GM18499 (cell line): ENCODE measurements around the gene RENBP.
"Not testable (repeated sequence)": the region's sequence is repeated elsewhere in the genome, so short reads cannot be mapped to it uniquely, and the experiment has no call there.

Experiments
- ATAC-seq: cut with Tn5 transposase; IDR thresholded peaks from one replicate; pipeline ENCODE4 v1.9.1; 2021; ENCODE audit warnings: moderate number of reproducible peaks; ENCODE audit not compliant: insufficient read depth, unreplicated experiment

Gene RENBP

DNA sequence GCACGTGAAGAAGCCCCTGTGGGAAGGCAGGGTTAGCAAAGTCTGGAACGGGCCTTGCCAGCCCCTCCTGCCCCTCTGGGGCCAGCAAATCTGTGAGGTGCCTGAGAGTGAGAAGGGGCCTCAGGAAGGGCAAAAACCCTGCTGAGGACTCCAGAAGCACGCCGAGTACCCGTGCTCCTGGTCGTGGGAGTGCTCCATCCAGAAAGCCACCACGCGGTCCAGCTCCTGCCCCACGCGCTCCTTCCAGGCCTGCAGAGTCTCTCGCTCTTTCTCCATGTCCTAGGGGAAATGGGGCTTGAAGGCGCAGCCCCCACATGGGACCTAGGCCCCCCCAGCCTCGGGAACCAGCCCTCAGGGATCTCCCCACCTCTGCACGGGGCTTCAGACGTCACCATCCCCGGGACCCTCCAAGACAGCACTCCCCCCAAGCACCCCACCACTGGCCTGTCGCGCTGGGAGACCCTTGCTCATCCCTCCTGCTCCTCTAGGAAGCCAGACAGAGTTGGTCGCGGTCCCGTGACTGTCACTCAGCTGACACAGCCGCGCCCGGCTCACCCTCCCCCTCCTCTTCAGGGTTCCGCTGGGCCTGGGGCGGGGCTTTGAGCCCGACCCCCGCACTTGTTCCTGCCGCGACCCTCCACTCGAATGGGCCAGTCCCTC is at the start of gene RENBP:
TSS of gene RENBP (minus strand) at position 504 of the 660 bp plus-strand sequence. CDS start at position 471, 33 bp downstream.
- ATAC-seq, result no peak

DNA sequence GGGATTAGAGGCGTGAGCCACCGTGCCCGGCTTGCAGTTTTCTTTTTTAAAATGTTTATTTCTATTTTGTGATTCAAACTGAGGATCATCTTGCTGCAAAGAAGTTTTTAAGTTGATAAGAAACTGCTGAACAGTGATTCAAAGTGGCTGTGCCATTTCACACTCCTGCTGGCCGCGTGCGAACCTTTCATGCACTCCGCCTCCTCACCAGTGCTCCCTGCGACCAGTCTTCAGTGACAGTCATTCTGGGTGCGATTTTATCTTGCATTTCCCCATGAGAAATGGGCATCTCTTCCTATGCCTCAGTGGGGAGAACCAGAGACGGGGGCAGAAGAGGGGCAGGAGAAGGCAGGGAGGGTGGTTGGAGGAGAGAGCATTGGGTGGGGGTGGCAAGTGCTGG is 49.5 kb upstream of the RENBP start:
- no peak for ATAC-seq

DNA sequence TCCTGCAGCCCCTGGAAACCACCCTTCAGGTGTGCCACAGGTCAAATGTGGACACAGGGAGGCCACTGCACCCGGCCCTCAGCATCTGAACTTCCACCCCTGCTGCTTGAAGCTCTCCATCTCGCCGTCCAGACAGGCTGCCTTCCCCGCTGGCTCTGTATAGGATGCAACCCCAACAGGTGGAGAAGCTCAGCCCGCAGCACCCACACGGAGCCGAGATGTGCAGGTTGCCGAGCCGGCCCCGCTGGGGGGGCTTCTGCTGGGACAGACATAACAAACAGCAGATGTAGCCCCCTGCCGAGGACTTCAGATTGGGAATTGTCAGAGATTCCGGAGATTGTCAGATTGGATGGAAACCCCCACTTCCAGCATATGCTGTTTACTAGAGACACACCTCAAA is 48.6 kb upstream of the RENBP start:
- ATAC-seq, result no peak

DNA sequence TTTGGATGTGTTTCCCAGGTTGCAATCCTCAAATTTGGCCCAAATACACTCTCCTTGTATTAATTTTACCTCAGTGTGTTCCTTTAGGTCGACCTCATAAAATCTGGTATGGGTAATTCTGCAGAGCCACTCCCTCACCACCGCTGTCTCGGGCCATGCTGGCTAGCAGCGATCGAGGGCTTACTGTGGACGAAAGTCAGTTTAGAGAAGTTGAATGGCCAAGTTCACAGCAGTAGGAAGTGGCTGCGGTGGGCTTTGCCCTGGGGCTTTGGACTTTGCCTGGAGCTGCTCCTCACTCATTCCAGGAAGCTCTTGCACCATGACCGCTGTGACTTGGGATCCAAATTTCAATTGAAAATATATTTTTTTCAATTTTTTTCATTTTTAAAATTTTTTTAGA is 47.7 kb upstream of the RENBP start:
- no peak for ATAC-seq

DNA sequence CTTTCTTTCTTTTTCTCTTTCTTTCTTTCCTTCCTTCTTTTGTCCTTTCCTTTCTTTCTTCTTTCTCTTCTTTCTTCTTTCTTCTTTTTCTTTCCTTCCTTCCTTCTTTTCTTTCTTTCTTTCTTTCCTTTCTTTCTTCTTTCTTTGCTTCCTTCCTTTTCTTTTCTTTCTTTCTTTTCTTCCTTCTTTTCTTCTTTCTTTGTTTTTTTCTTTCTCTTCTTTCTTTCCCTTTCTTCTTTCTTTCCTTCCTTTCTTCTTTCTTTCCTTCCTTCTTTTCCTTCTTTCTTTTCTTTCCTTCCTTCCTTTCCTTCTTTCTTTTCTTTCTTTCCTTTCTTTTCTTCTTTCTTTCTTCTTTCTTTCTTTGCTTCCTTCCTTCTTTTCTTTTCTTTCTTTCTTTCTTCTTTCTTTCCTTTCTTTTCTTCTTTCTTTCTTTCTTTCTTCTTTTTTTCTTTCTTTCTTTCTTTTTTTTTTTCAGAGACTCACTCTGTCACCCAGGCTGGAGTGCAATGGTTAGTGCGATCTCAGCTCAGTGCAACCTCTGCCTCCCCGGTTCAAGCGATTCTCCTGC is 46.7 kb upstream of the RENBP start:
- ATAC-seq, result no peak

DNA sequence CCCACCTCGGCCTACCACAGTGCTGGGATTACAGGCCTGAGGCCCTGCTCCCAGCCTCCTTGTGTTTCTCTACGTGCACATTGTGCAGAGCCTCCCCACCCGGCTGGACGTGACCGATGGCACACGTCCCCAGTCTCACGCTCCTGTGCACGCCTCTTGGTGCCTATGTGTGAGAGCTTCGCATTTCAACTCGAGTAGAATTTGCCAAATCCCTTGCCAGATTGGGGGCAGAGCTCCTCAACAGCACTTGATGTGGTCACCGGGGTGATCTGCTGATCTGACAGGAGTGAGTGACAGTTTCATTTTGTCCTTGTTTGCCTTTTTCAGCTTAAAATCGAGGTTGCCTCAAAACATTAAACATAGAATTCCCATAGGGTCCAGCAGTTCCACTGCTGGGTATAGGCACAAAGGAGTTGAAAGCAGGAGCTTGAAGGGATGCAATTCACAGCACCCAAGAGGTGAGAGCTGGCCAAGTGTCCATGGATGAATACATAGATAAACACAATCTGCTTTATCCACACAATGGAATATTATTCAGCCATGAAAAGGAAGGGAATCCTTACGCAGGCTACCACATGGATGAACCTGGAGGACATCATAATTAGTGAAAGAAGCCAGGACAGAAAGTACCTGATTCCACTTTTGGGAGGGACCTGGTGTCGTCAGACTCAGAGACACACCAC is 45.7 kb upstream of the RENBP start:
- ATAC-seq, result no peak

DNA sequence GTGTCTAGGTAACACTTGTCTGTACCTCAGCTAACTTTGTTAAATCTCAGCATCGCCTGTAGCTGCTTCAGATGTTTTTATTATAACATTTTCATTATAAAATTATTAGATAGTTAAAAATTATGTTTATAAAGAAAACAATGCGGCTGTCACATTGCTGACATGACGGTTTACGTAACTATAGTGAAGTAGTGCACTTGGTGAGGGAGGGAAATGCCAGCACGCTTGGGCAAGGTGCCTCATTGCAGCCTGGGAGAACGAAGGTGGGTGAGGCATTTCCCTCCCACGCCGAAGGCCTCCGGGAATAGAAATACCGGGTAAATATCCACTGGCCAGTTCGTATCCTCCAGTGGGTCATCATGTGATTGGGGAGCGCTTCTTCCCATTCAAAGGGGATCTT is 44.0 kb upstream of the RENBP start:
- ATAC-seq, result no peak

DNA sequence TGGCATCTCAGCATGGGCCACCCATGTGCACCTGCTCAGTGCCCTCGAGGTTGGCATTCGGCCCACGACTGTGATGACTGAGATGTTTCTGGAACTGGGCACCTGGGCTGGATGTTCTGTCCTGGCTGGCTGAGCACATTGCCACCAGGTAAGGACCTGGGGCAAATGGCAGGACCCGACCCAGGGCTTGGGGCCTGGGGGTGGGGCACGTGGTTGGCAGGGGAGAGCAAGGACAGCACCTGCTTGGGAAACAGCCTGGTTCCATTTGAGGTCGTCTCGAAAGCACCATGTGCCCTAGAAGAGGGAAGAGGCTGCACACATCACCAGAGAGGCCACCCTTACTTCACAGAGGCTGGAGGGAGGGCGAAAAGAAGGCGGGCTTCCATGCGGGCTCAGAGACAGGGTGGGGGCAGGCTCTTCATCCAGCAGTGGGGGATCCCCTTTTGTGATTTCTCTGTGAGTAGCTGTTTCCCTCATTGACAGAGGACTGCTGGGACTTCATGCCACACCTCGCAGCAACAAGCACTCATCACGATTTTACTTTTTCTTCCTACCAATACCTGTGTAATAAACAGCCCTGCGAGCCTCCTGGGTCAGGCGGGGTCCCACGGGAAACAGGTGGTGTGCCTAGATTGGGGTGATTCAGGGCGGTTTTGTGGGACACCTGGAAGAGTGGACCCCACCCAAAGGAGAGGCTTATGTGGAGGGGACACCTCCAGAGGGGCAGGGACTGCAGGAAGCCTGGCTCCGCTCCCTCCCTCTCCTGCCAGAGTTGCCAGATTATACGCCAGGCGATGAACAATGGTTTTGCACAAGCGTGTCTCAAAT is 40.1 kb upstream of the RENBP start:
- no peak for ATAC-seq

DNA sequence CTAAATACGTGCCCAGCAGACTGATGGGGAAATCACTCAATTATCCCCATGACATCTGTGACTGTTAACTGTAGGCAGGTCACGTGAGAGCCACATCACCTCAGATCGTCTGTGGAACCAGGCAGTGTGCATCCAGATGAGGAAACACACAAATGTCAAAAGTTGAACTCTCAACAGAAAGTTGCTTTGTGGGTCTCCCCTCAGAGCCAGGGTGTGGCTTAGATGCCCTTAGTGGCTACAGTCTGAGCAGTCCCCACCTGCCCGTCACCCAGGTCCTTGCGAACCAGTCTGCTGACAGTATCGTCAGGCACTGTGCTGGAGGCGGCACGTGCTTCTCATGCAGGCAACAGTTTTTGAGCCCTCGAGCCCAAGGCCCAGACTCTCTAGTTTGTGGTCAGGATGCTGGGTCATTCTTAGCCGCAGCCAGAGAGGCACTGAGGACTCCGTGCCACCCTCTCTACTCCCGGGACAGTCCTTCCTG is 38.9 kb upstream of the RENBP start:
- ATAC-seq, result no peak

DNA sequence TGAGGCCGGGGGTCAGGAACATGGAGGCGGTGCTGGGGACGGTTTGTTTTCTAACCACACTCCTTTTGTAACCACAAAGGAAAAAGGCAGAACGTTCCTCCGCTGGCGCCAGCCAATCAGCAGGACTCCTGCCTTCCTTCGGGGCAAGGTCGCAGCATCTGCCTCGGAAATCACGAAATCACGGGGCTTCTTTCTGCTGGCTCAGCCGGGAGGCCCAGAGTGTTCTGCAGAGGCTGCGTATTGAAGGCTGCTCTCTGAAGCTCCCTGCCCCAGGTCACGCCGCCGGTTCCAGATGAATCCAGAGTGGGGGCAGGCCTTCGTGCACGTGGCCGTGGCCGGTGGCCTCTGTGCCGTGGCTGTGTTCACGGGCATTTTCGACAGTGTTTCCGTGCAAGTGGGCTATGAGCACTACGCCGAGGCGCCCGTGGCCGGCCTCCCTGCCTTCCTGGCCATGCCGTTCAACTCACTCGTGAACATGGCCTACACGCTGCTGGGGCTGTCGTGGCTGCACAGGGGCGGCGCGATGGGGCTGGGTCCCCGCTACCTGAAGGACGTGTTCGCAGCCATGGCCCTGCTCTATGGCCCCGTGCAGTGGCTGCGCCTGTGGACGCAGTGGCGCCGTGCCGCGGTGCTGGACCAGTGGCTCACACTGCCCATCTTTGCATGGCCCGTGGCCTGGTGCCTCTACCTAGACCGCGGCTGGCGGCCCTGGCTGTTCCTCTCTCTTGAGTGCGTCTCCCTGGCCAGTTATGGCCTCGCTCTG is 37.5 kb upstream of the RENBP start:
- ATAC-seq, result no peak

DNA sequence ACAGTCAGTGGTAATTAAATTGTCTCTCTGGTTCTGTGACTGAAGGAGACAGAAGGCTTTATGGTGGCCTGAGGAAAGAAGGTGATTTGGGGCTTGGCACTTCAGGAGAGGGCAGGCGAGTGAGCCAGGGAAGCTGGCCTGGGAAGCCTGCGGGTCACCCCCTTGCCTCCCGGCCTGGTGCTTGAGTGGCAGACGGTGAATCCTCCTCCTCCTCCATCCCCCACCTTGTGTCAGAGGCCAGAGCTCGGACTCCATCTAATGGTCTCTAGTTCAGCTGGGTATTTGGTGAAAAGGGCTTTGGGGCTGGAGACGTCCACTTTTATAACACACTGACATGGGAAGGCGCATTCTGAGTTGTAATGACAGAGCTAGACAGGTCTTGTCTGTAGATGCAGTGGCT is 36.8 kb upstream of the RENBP start:
- ATAC-seq, result no peak

DNA sequence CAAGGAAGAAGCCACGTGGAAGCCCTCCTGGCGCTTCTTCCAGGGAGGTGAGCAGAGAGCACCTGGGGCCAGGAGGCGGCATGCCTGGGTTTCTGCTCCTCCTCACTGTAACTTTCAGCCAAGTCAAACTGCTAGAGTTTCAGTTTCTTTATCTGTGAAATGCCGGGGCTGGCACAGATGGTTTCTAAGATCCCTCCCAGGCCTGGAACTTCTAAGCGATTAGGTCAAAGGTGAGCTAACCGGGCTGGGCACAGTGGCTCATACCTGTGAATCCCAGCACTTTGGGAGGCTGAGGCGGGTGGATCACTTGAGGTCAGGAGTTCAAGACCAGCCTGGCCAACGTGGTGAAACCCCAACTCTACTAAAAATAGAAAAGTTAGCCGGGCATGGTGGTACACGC is 36.0 kb upstream of the RENBP start:
- ATAC-seq, result not testable (repeated sequence)

DNA sequence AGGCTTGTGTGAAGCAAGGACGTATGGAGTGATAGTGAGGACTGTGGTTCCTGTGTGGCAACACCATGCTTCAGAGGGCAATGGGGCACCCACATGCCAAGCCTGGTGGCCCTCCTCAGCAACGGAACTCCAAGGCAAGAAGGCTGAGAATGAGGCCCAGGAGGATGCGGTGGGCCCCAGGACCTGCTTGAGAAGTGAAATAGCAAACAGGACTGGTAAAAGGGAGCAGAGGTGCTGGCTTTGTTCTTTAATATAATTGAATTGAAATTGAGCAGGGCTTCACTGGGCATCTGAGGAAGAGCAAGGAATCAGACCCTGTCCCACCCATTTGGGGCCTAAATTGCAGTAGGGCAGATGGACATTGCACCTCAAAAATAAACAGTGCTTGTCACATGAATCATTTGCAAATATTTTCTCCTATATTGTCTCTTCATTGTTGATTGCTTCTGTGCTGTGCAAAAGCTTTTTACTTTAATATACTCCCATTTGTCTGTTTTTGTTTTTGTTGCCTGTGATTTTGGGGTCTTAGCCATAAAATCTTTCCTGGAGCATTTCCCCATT is 30.4 kb upstream of the RENBP start:
- ATAC-seq, result no peak

DNA sequence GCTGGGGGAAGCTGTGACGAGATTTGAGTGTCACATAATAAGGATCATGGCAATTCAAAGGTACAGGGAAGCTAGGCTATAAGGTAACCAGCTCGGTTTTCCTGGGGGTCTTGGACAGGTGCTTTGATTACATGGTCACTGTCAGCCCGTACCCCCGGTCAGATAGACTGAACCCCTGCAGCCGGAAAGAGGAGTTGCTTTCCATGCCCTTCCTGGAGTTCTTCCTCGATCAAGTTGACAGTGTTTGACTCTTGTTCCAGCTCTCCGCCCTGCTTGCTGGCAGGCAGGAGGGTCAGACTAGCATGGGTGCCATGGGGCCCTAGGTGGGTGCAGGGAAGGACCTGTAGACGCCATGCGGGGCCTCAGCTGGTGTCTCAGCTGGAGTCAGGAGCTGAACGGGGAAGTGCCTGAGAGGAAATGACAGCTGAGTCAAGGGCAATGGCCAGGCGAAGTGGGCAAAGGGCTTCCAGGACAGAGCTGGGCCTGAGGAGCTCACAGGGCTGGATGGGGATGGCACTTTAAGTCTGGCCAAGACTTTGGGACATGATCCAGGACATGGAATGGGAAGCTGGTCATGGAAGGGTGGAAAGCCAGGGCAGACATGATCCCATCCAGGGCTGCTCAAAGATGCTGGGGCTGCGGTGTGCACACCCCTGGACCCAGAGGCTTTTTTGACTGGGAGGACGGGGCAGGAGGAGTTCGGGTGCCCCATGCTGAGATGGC is 29.7 kb upstream of the RENBP start:
- no peak for ATAC-seq

DNA sequence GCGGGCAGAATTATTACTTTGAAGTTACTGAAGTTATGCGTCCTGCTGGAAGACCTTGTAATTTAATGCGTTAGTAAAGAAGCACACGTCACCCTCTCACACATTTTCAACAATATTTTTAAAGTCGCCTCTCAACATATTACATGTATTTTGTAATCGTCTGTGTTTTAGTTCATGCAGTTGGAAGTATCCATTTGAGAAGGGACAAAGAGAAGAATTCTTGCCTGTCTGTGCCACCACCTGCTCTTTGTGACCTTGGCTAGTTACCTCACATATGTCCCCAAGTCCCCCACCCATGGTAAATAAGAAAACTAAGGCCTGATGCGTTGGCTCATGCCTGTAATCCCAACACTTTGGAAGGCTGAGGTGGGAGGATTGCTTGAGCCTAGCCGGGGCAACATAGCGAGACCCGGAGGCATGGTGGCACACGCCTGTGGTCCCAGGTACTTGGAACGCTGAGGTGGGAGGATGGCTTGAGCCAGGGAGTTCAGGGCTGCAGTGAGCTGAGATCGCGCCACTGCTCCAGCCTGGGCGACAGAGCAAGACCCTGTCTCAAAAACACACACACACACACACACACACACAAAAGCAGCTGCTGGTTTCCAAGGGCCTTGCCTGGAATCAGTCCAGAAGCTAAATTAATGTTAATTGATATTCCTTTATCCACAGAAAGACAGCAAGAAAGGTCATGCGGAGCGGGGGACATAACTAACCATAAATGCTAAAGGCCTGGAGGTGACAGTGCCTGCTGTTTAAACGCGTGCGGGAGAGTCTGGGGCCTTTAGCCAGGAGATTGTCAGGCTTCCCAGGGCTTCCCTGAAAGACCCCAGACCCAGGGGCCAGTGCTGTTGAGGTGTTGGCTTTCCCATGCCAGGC is 28.9 kb upstream of the RENBP start:
- no peak for ATAC-seq

DNA sequence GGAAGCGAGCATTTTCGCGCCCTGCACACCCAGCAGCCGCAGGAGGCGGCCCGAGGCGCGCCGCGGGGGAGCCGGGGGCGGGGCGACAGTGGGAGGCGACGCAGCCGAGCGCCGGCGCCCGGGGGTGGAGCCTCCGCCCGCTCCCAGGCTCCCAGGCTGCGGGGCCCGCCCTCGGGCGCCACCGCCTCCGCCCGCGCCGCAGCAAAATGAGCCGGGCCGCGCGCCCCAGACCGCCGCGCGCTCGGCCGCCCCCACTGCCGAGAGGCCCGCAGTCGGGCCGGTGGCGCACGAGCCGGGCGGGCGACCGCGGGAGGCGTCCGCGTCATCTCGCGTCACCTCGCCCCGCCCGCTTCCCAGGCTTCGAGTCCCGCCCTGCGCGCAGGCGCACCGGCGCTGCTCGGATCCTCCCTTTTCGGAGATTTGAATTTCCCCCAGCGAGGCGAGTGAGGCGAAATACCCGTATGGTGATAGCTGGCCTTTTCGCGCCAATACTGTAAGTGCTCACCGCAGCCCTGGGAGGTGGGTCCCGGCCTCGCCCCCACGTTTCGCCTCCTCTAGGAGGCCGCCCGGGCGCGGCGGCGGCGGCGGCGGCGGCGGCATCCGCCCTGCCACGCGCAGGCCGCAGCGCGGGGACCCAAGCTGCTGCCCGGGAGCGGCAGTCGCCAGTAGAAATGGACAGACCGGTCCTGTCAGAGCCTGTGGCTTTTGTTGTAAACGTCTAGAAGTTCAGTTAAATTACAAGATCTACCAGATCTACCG is 28.1 kb upstream of the RENBP start, which contains the start of gene TMEM187:
TSS of gene TMEM187 (plus strand) at position 387 of the 759 bp plus-strand sequence. CDS start 9,309 bp downstream, outside the sequence.
- ATAC-seq, result no peak
